Activated CD8-positive, alpha-beta memory T cell treated with anti-CD3 and anti-CD28 coated beads, Interleukin-2, amount 10 ng/mL, durations not matched to agents 7 days and 5 days (primary cell): Measurements from ENCODE around the gene IFIT1. TPM values are rescaled to one million over a fixed set of nuclear protein-coding genes. Genes with fewer than 3 reads are reported as not detected.
"Not testable (repeated sequence)": the region's sequence is repeated elsewhere in the genome, so short reads cannot be mapped to it uniquely, and the experiment has no call there.

Experiments used
- ATAC-seq: fragments of 150-1000 bp; cut with Tn5 transposase; one replicate; pipeline ENCODE4 v1.10.0; 2021; ENCODE audit warnings: moderate library complexity
- CTCF ChIA-PET: fragments of 350-600 bp; sonication (Branson Sonifier 250); formaldehyde crosslinking; loops from one replicate; lab custom pipeline; 2021; ENCODE audit warnings: antibody characterized with exemption; lab: Charles Lee
- DNase-seq: peaks from one replicate; pipeline ENCODE4 v3.0.0-alpha.2; 2020
- H3K27ac Mint-ChIP-seq: one replicate; pipeline ENCODE4 v1.8.0; 2021; ENCODE audit warnings: mild to moderate bottlenecking, mixed read lengths
- H3K27me3 Mint-ChIP-seq: one replicate; pipeline ENCODE4 v1.8.0; 2021; ENCODE audit warnings: mixed read lengths
- H3K36me3 Mint-ChIP-seq: one replicate; pipeline ENCODE4 v1.8.0; 2021; ENCODE audit warnings: mild to moderate bottlenecking, mixed read lengths
- H3K4me1 Mint-ChIP-seq: one replicate; pipeline ENCODE4 v1.8.0; 2021; ENCODE audit warnings: mixed read lengths
- H3K4me3 Mint-ChIP-seq: one replicate; pipeline ENCODE4 v1.8.0; 2021; ENCODE audit warnings: mild to moderate bottlenecking, moderate library complexity, mixed read lengths
- H3K9me3 Mint-ChIP-seq: one replicate; pipeline ENCODE4 v1.8.0; 2022; ENCODE audit warnings: low read depth, mixed read lengths
- total RNA-seq, 2 experiments: library from RNA; stranded (reverse); gene quantifications; one replicate each; pipeline ENCODE4 v1.2.3, GENCODE V29; 2021

The IFIT1 gene
- total RNA-seq, 2 experiments from 2014 or later = 45.8 to 107 TPM

DNA sequence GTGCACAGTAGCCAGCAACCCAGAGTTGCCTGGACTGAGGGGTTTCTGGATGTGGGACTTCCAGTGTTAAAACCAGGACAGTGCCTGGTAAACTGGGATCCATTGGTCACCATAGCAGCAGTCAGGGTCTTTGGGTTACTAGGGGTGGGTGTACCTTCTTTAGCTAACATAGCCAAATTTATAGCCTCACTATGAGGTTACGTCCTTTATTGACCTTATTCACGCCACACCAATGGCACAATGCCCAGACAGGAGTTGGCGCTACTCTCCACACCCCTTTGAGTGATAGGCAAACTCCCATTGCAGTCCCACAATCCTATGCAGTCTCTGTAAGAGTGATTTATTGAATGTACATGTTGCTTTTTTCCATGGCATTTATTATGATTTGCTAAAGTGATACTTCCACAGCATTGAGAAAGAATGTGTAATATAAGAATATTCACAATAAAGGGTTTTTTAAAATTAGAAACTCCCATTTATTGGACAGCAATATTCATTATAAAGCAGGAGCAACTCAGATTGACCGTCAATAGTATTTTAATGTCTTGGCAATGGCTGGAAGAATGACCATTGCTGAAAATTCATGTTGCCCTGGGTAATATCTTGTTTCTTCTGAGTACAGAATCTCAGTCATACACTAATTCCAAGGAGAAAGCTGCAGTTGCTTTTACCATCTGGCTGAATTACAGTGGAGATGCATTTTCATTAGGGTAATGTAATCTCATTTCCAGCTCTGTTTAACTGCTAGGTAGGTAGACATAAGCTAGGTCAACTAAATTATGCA, 48.0 kb downstream of the IFIT1 start:
- Mint-ChIP-seq H3K27me3 (peaks cover 50% of the 10 kb centered on the region), H3K27ac (no peak overlapping the region), H3K4me3 (no peak overlapping the region), H3K4me1 (no peaks in the 10 kb centered on the region), H3K36me3 (no peaks in the 10 kb centered on the region), H3K9me3 (no peaks in the 10 kb centered on the region)
- no peak for DNase-seq
- no peak for ATAC-seq
- CTCF ChIA-PET = interaction anchor here (1.1 kb wide), 1 partner anchor 11 kb away, joined by 3 read pairs; no protein-coding TSS in a partner anchor

DNA sequence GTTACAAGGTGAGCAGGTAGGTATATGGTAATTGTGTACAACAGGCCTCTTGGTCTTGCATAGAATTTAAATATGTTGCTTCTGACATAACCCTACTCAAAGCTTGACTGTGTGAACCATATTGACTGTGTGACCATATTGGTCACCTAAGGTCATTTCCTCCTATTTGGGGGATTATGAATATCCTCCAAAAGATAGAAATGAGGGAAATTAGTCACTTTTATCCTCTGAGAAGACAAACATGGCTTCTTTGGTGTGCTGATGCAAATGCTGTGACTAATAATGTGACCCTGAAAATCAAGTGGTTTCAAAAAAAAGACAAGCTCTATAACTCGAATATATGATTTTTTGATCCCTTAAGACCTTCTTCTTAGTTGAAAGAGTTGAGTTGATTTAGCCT, 49.9 kb downstream of the IFIT1 start:
- DNase-seq (no peak), ATAC-seq (no peak)
- Mint-ChIP-seq H3K4me1 (no peaks in the 10 kb centered on the region), H3K36me3 (no peaks in the 10 kb centered on the region), H3K4me3 (no peak overlapping the region), H3K27ac (no peak overlapping the region), H3K27me3 (peaks cover 49% of the 10 kb centered on the region), H3K9me3 (no peaks in the 10 kb centered on the region)
- CTCF ChIA-PET = no interaction called here

DNA sequence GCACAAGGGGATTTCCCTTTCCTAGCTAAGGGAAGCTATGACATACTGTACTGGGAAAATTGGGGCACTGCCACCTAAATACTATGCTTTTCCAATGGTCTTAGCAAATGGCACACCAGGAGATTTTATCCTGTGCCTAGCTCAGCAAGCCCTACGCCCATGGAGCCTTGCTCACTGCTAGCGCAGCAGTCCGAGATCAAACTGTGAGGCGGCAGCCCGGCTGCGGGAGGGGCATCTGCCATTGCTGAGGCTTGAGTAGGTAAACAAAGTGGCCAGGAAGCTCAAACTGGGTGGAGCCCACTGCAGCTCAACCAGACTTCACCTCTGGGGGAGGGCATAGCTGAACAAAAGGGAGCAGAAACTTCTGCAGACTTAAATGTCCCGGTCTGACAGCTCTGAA, 52.4 kb downstream of the IFIT1 start:
- ATAC-seq, H3K4me1 Mint-ChIP-seq, H3K9me3 Mint-ChIP-seq, H3K4me3 Mint-ChIP-seq, H3K27ac Mint-ChIP-seq, DNase-seq, H3K36me3 Mint-ChIP-seq, CTCF ChIA-PET: not testable (repeated sequence)
- H3K27me3 Mint-ChIP-seq = peaks cover 46% of the 10 kb centered on the region

DNA sequence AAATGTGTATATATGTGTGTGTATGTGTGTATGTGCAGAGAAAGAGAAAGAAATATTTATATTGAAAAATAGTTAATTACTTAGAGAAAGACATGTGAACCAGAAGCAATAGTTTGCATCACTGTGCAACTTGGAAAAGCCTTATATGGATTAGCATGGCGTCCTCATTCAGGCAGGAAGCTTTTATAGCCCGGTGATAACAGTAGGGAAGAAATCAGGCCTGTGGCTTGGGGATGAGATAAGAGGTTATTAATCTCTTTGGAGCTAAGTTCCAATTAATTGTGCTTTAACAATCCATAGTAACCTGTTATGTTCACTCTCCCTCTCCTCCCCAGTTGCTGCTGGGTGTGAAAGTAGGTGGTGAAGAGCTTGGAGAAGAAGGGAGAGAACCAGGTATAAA, 58.5 kb downstream of the IFIT1 start:
- Mint-ChIP-seq H3K4me3 (no peak overlapping the region), H3K27me3 (peaks cover 33% of the 10 kb centered on the region), H3K9me3 (no peaks in the 10 kb centered on the region), H3K4me1 (no peaks in the 10 kb centered on the region), H3K36me3 (peaks cover 1% of the 10 kb centered on the region), H3K27ac (no peak overlapping the region)
- DNase-seq = no peak
- CTCF ChIA-PET = no interaction called here
- no peak for ATAC-seq

DNA sequence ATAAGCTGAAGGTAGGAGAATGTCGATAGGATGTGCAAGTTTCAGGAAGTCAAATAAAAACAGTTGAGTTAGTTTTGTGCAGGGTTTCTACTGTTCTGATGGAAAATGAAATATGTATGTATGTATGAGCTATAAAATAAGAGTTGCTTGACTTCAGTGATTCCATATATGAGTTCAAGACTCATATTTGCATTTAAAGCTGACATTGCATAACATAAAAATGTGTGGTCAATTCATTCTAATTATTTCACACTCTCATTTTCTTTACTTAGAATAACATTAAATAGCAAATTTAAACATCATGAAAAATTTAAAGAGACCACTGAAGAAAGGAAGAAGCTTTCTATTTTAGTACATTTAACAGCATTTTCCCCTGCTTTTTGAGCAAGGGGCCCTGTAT, 59.8 kb downstream of the IFIT1 start:
- CTCF ChIA-PET = interaction anchor here (1.6 kb wide), 1 partner anchor 37 kb away, joined by 3 read pairs; no protein-coding TSS in a partner anchor
- DNase-seq = no peak
- Mint-ChIP-seq H3K4me1 (no peaks in the 10 kb centered on the region), H3K27me3 (peaks cover 28% of the 10 kb centered on the region), H3K36me3 (peaks cover 1% of the 10 kb centered on the region), H3K9me3 (no peaks in the 10 kb centered on the region), H3K27ac (no peak overlapping the region), H3K4me3 (no peak overlapping the region)
- no peak for ATAC-seq

DNA sequence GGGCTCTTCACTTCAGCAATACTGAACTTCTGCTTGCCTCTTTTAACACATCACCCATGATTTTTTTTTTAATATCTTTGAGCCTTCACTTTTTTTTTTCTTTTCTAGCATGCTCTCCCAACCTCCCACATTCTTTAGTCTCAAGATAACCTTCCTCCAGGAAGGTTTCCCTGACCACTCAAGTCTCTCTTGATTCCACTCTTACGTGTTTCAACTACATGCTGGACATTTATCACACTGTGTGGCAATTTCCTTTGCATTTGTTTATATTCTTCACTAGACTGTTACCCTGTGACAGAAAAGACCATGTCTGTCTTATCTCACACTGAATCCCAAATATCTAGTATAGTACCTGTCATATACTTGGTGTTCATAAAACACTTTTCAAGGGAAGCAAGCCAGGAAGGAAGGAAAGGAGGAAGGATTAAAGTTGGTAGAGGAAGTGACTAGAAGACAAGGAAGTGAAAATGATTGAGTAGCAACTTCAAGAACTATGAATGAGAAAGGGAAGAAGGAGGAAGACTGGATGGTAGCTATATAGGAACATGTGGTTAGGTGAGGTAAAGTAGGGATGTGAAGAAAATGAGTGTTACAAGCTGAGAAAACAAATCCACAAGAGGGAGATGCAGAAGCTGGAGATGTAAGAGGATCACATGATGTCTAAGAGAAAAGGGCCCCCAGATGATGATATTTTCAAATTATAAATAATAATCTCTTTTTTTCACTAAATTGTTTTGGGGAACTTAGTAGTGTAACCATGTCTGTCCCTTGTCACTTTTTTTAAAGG, 62.3 kb downstream of the IFIT1 start:
- CTCF ChIA-PET = no interaction called here

More for the DNA sequence above, 62.3 kb downstream of the IFIT1 start:
- Mint-ChIP-seq H3K4me1 (no peaks in the 10 kb centered on the region), H3K9me3 (no peaks in the 10 kb centered on the region), H3K36me3 (peaks cover 1% of the 10 kb centered on the region), H3K27ac (no peak overlapping the region), H3K27me3 (peaks cover 28% of the 10 kb centered on the region), H3K4me3 (no peak overlapping the region)
- DNase-seq = no peak
- no peak for ATAC-seq

Other genes with a start within 250 kb of the IFIT1 start
- not detected for gene CH25H, start 185.3 kb upstream of the IFIT1 start, total RNA-seq
- 10 to 100 TPM; 24.0 to 28.5 TPM for gene LIPA, start 140.8 kb upstream of the IFIT1 start, total RNA-seq
- 10 to 100 TPM; 16.0 to 34.4 TPM for gene IFIT2, start 90.6 kb upstream of the IFIT1 start, total RNA-seq
- gene IFIT3, start 64.6 kb upstream of the IFIT1 start, total RNA-seq = 100 to 1,000 TPM in 1 of 2 experiments, 10 to 100 TPM in 1; 54.2 to 151 TPM
- gene IFIT1B, start 14.6 kb upstream of the IFIT1 start, total RNA-seq = under 1 TPM in 1 of 2 experiments, not detected in 1; 0.29 TPM
- gene IFIT5, start 21.9 kb downstream of the IFIT1 start, total RNA-seq = 10 to 100 TPM; 30.2 to 40.3 TPM
- gene SLC16A12, start 143.0 kb downstream of the IFIT1 start, total RNA-seq = not detected